Hepatic stellate cell (primary cell): ENCODE results near the gene SH3RF3.
A peak's percentile ranks its signal among the peaks of the same experiment; 100 is the strongest.

Experiments used
- DNase-seq: peaks from one replicate; pipeline ENCODE4 v3.0.0; 2011; ENCODE audit warnings: low spot score

Gene SH3RF3

GRCh38 chr2:109507217-109507616, 378.2 kb downstream of the SH3RF3 start:
- DNase-seq = no peak

GRCh38 chr2:109507828-109508227, 378.8 kb downstream of the SH3RF3 start:
- DNase-seq = no peak

GRCh38 chr2:109508556-109508955, 379.6 kb downstream of the SH3RF3 start:
- DNase-seq = no peak

- DNase-seq = peak; percentile 91
Observed at GRCh38 chr2:109510136-109511028, 381.4 kb downstream of the SH3RF3 start.

GRCh38 chr2:109511168-109511567, 382.2 kb downstream of the SH3RF3 start:
- DNase-seq = no peak

GRCh38 chr2:109512076-109512475, 383.1 kb downstream of the SH3RF3 start:
- no peak for DNase-seq

GRCh38 chr2:109513230-109513629, 384.2 kb downstream of the SH3RF3 start:
- no peak for DNase-seq

GRCh38 chr2:109513749-109514588, 385.0 kb downstream of the SH3RF3 start:
- peak; percentile 96 for DNase-seq

- no peak for DNase-seq
Observed at GRCh38 chr2:109514857-109515256, 385.9 kb downstream of the SH3RF3 start.

GRCh38 chr2:109516445-109517117, 387.6 kb downstream of the SH3RF3 start:
- DNase-seq = peak; percentile 75

GRCh38 chr2:109517118-109517889, 388.3 kb downstream of the SH3RF3 start:
- DNase-seq = no peak

GRCh38 chr2:109519513-109519912, 390.5 kb downstream of the SH3RF3 start:
- DNase-seq = no peak

- DNase-seq = no peak
Observed at GRCh38 chr2:109521233-109522062, 392.4 kb downstream of the SH3RF3 start.

GRCh38 chr2:109522063-109522374, 393.0 kb downstream of the SH3RF3 start:
- no peak for DNase-seq

GRCh38 chr2:109523121-109523520, 394.1 kb downstream of the SH3RF3 start:
- DNase-seq = no peak

- DNase-seq = no peak
Observed at GRCh38 chr2:109523536-109524361, 394.7 kb downstream of the SH3RF3 start.

GRCh38 chr2:109525836-109526235, 396.8 kb downstream of the SH3RF3 start:
- DNase-seq = no peak

- no peak for DNase-seq
Observed at GRCh38 chr2:109526442-109526970, 397.5 kb downstream of the SH3RF3 start.

- DNase-seq = no peak
Observed at GRCh38 chr2:109527079-109527478, 398.1 kb downstream of the SH3RF3 start.
